HL-60 (cell line): ENCODE results near the gene DNAJC18.
A peak's percentile ranks its signal among the peaks of the same experiment; 100 is the strongest.

ENCODE experiments used
- DNase-seq, 2 experiments: peaks; one replicate each; pipeline ENCODE4 v3.0.0-alpha.2; 2010 to 2020; ENCODE audit warnings: low read depth in 1 of 2, low spot score in 1 of 2
- H3K27ac ChIP-seq: fragments of 250-450 bp; sonication (Bioruptor Pico); replicated peaks from 2 replicates; pipeline ENCODE4 v1.5.1; 2020; ENCODE audit warnings: mild to moderate bottlenecking, moderate library complexity
- H3K27me3 ChIP-seq: fragments of 250-450 bp; sonication (Bioruptor Pico); 2 replicates; pipeline ENCODE4 v1.5.1; 2021; ENCODE audit warnings: mild to moderate bottlenecking, moderate library complexity; ENCODE audit not compliant: insufficient read depth, poor library complexity, severe bottlenecking
- H3K4me3 ChIP-seq: replicated peaks from 2 replicates; pipeline ENCODE4 v1.5.1; 2011; ENCODE audit warnings: mild to moderate bottlenecking, control low read depth, low read length; ENCODE audit not compliant: insufficient read depth
- CTCF ChIP-seq: IDR thresholded peaks from one replicate; pipeline ENCODE4 v1.5.1; 2011; ENCODE audit warnings: low read length, control low read depth, inconsistent platforms; ENCODE audit not compliant: insufficient read depth
- GABPA ChIP-seq: IDR thresholded peaks from 2 replicates; pipeline ENCODE4 v1.6.1; 2012; ENCODE audit warnings: low read depth
- POLR2AphosphoS5 ChIP-seq: IDR thresholded peaks from 2 replicates; pipeline ENCODE4 v1.6.1; 2012; ENCODE audit warnings: low read depth
- REST ChIP-seq: IDR thresholded peaks from 2 replicates; pipeline ENCODE4 v1.6.1; 2012; ENCODE audit warnings: low read depth; ENCODE audit not compliant: insufficient replicate concordance
- SPI1 ChIP-seq: IDR thresholded peaks from 2 replicates; pipeline ENCODE4 v1.6.1; 2012; ENCODE audit warnings: low read depth, mild to moderate bottlenecking, borderline replicate concordance

The DNAJC18 gene

GRCh38 chr5:139390639-139391569 lies 48.4 kb downstream of the DNAJC18 start:
- DNase-seq = no peak
- TF ChIP-seq SPI1 = no peak
- TF ChIP-seq POLR2AphosphoS5 = no peak
- TF ChIP-seq CTCF = no peak
- TF ChIP-seq GABPA = no peak
- no peak for TF ChIP-seq REST
- Histone ChIP-seq H3K4me3 (no peak overlapping the region), H3K27ac (no peak overlapping the region; the same call in 1 of the 2 replicates), H3K27me3 (no peaks in the 10 kb centered on the region)

- Histone ChIP-seq H3K4me3 (no peak within 1 kb of the TSS), H3K27me3 (no peaks in the 10 kb centered on the region), H3K27ac (peak within 1 kb of the TSS; percentile 87)
- peak; percentile 48 to 49 for DNase-seq
- TF ChIP-seq SPI1 (no peak), GABPA (no peak), POLR2AphosphoS5 (peak; percentile 56), CTCF (no peak), REST (no peak)
Observed at GRCh38 chr5:139389701-139390638, 49.4 kb downstream of the DNAJC18 start, which contains the start of gene MZB1. Gene MZB1 (minus strand): TSS chr5:139389913. CDS start chr5:139389856, 57 bp downstream.

DNA sequence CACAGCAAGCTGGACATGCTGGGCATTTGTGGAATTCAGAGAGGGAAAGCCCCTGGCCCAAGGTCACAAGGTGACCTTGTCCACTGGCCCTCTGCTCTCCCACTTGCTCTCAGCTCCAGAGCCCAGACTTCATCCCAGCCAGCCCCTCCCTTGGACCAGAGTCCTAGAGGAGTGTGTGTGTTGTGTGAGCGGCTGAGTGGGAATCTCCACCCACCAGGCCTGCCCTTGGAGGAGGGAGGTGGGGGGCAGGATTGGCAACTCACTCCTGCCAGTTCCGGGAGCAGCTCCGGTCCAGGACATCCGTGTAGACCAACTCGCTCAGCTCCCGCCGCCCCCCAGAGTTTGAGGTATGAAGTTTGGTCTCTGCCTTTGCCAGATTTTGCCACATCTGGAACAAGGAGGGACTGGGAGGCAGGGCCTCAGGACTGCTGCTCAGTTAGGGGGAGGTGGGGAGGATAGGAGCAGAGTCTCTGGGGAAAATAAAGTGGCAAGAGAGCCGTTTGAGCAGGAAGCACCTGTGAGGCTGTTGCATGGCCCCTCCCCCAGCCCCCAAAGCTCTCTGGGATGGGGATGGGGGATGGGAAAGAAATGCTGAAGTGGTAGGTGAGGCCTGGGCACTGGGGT lies 51.0 kb downstream of the DNAJC18 start:
- Histone ChIP-seq H3K27me3 (no peaks in the 10 kb centered on the region), H3K4me3 (peak overlapping the region; percentile 12), H3K27ac (peak overlapping the region; percentile 87)
- no peak for TF ChIP-seq CTCF
- TF ChIP-seq POLR2AphosphoS5 = peak; percentile 83
- peak; percentile 50 to 77 for DNase-seq
